ENCODE data around the gene VSIR.

DNA sequence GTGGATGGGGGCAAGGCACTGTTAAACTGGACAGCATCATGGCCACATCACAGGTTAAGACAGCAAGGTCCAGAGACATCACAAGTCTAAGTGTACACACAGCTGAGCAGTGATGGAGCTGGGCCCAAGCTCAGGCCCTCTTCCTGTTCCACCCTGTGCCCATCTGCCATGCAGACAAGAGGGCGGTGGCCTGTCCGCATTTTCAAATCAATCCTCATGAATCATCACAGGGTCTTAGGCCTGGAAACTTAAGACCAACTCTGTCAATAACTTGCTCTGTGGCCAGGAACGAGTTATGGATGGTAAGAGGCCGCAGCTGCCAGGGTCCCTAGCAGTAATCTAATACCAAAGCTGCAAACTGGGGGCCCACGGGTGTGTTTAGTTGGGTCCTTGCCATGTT is 56.9 kb downstream of the VSIR start:
- TF ChIP-seq, protein P1, sequence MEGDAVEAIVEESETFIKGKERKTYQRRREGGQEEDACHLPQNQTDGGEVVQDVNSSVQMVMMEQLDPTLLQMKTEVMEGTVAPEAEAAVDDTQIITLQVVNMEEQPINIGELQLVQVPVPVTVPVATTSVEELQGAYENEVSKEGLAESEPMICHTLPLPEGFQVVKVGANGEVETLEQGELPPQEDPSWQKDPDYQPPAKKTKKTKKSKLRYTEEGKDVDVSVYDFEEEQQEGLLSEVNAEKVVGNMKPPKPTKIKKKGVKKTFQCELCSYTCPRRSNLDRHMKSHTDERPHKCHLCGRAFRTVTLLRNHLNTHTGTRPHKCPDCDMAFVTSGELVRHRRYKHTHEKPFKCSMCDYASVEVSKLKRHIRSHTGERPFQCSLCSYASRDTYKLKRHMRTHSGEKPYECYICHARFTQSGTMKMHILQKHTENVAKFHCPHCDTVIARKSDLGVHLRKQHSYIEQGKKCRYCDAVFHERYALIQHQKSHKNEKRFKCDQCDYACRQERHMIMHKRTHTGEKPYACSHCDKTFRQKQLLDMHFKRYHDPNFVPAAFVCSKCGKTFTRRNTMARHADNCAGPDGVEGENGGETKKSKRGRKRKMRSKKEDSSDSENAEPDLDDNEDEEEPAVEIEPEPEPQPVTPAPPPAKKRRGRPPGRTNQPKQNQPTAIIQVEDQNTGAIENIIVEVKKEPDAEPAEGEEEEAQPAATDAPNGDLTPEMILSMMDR (IDR thresholded peaks at IDR 0.05) = no peak
- TF ChIP-seq POLR2A (IDR thresholded peaks at IDR 0.05) = no peak
- no peak for TF ChIP-seq EP300 (IDR thresholded peaks at IDR 0.05)
